ENCODE measurements around the gene ADH5.

DNA sequence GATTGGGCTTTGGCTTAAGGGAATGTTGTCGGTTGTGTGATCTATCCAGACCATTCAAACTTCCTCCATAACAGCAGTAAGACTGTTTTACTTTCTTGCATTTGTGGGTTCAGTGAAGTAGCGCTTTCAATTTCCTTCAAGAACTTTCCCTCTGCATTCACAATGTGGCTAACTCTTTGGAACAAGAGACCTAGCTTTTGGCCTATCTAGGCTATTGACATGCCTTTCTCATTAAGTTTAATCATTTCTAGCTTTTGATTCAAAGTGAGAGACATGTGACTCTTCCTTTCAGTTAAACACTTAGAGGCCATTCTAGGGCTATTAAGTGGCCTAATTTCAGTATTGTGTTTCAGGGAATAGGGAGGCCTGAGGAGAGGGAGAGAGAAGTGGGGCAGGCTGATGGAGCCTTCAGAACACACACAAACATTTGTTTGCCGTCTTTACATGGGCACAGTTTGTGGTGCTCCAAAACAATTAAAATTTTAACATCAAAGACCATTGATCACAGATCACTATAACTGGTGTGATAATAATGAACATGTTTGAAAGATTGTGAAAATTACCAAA is 34.1 kb downstream of the ADH5 start:
- TF ChIP-seq POLR2A (IDR thresholded peaks at IDR 0.05), result no peak
- TF ChIP-seq, protein P1, sequence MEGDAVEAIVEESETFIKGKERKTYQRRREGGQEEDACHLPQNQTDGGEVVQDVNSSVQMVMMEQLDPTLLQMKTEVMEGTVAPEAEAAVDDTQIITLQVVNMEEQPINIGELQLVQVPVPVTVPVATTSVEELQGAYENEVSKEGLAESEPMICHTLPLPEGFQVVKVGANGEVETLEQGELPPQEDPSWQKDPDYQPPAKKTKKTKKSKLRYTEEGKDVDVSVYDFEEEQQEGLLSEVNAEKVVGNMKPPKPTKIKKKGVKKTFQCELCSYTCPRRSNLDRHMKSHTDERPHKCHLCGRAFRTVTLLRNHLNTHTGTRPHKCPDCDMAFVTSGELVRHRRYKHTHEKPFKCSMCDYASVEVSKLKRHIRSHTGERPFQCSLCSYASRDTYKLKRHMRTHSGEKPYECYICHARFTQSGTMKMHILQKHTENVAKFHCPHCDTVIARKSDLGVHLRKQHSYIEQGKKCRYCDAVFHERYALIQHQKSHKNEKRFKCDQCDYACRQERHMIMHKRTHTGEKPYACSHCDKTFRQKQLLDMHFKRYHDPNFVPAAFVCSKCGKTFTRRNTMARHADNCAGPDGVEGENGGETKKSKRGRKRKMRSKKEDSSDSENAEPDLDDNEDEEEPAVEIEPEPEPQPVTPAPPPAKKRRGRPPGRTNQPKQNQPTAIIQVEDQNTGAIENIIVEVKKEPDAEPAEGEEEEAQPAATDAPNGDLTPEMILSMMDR (IDR thresholded peaks at IDR 0.05), result no peak
